H1 (cell line): ENCODE results near the gene MMP21. TPM values are rescaled to one million over a fixed set of nuclear protein-coding genes. Genes with fewer than 3 reads are reported as not detected.

Experiments used
- CTCF ChIA-PET: fragments of 300-600 bp; sonication (Branson Sonifier 250); formaldehyde crosslinking; loops from one replicate; lab custom pipeline; 2021; ENCODE audit not compliant: partially characterized antibody; lab: Charles Lee
- POLR2A ChIA-PET: fragments of 300-600 bp; sonication (Branson Sonifier 250); formaldehyde crosslinking; loops from one replicate; lab custom pipeline; 2021; ENCODE audit warnings: inconsistent platforms; ENCODE audit not compliant: partially characterized antibody; lab: Charles Lee
- DNase-seq, 2 experiments: peaks; one replicate each; pipeline versions ENCODE4 v3.0.0 to v3.0.0-alpha.2; 2010 to 2022; ENCODE audit warnings: low spot score in 2 of 2, low read depth in 1 of 2, mixed read lengths in 1 of 2
- FAIRE-seq: peaks from 2 replicates; lab custom pipeline; 2011; peaks lifted over from hg19 to GRCh38; lab: Jason Lieb, UNC
- H2AFZ ChIP-seq: 2 replicates; pipeline ENCODE4 v1.8.1; 2012; ENCODE audit warnings: low read length, inconsistent platforms
- H2AK5ac ChIP-seq: 2 replicates; pipeline ENCODE4 v1.6.1; 2013; ENCODE audit warnings: low read depth, low read length
- H2BK120ac ChIP-seq: replicated peaks from 2 replicates; pipeline ENCODE3; 2013; ENCODE audit warnings: low read depth, low read length, inconsistent platforms
- H2BK12ac ChIP-seq: 2 replicates; pipeline ENCODE4 v1.6.1; 2013; ENCODE audit warnings: low read depth, low read length
- H2BK15ac ChIP-seq: 2 replicates; pipeline ENCODE4 v1.6.1; 2013; ENCODE audit warnings: low read length
- H2BK20ac ChIP-seq: 2 replicates; pipeline ENCODE4 v1.6.1; 2013; ENCODE audit warnings: low read length
- H2BK5ac ChIP-seq: 2 replicates; pipeline ENCODE4 v1.6.1; 2013; ENCODE audit warnings: low read depth, low read length
- H3K14ac ChIP-seq: 2 replicates; pipeline ENCODE4 v1.6.1; 2013; ENCODE audit warnings: inconsistent platforms; ENCODE audit not compliant: insufficient read length
- H3K18ac ChIP-seq: 2 replicates; pipeline ENCODE4 v1.6.1; 2013; ENCODE audit warnings: low read length; ENCODE audit errors: extremely low read depth
- H3K23ac ChIP-seq: 2 replicates; pipeline ENCODE4 v1.6.1; 2013; ENCODE audit warnings: inconsistent platforms; ENCODE audit not compliant: insufficient read length
- H3K23me2 ChIP-seq: 2 replicates; pipeline ENCODE4 v1.6.1; 2013; ENCODE audit warnings: low read depth, low read length
- H3K27ac ChIP-seq: 2 replicates; pipeline ENCODE4 v1.6.1; 2011; ENCODE audit warnings: low read depth, low read length, inconsistent platforms
- H3K27me3 ChIP-seq, 4 experiments: replicated peaks in 1 of 4; 1 replicate in 1 of 4; 2 replicates in 3 of 4; pipeline versions ENCODE4 v1.6.1 to v1.8.1; 2011 to 2013; ENCODE audit warnings: low read length in 3 of 4, mild to moderate bottlenecking in 3 of 4, inconsistent platforms in 2 of 4, mixed read lengths in 2 of 4, moderate library complexity in 1 of 4; ENCODE audit not compliant: control insufficient read depth in 3 of 4, insufficient read depth in 3 of 4; ENCODE audit errors: extremely low read depth in 1 of 4
- H3K36me3 ChIP-seq, 4 experiments: 2 replicates each; pipeline versions ENCODE4 v1.6.1 to v1.8.1; 2011 to 2013; ENCODE audit warnings: mild to moderate bottlenecking in 4 of 4, low read length in 3 of 4, moderate library complexity in 2 of 4, control low read depth in 1 of 4, inconsistent platforms in 1 of 4; ENCODE audit not compliant: insufficient read depth in 4 of 4, control insufficient read depth in 2 of 4
- H3K4ac ChIP-seq: replicated peaks from 2 replicates; pipeline ENCODE3; 2013; ENCODE audit warnings: low read length, low read depth, mixed read lengths, inconsistent platforms; ENCODE audit not compliant: insufficient read length
- H3K4me1 ChIP-seq, 4 experiments: replicated peaks in 1 of 4; 1 replicate in 1 of 4; 2 replicates in 3 of 4; pipeline versions ENCODE4 v1.6.1 to v1.8.1; 2011 to 2013; ENCODE audit warnings: low read length in 3 of 4, inconsistent platforms in 2 of 4, mixed read lengths in 1 of 4; ENCODE audit not compliant: insufficient read depth in 4 of 4, control insufficient read depth in 3 of 4
- H3K4me2 ChIP-seq, 2 experiments: 2 replicates each; pipeline versions ENCODE4 v1.6.1 to v1.8.1; 2011 to 2013; ENCODE audit warnings: low read depth in 2 of 2, low read length in 2 of 2, control low read depth in 1 of 2, inconsistent platforms in 1 of 2, mild to moderate bottlenecking in 1 of 2; ENCODE audit not compliant: insufficient read depth in 1 of 2
- H3K4me3 ChIP-seq, 4 experiments: fragments of 200-600, 300-600 bp in 1 of 4; sonication (generic), shearing (Covaris generic), sonication (Bioruptor Twin) in 1 of 4; 2 replicates each; pipeline versions ENCODE4 v1.5.1 to v1.8.1; 2011 to 2016; ENCODE audit warnings: low read length in 4 of 4, low read depth in 3 of 4, control low read depth in 2 of 4, inconsistent platforms in 2 of 4, mild to moderate bottlenecking in 2 of 4, mixed read lengths in 1 of 4, moderate library complexity in 1 of 4; ENCODE audit not compliant: insufficient read depth in 2 of 4; ENCODE audit errors: extremely low read depth in 1 of 4
- H3K56ac ChIP-seq: replicated peaks from 2 replicates; pipeline ENCODE3; 2013; ENCODE audit warnings: low read depth, mild to moderate bottlenecking, mixed read lengths, low read length, inconsistent platforms; ENCODE audit not compliant: insufficient read length
- H3K79me1 ChIP-seq: 2 replicates; pipeline ENCODE4 v1.6.1; 2013; ENCODE audit warnings: low read depth, low read length, control low read depth
- H3K79me2 ChIP-seq, 2 experiments: 2 replicates each; pipeline versions ENCODE4 v1.6.1 to v1.8.1; 2012 to 2013; ENCODE audit warnings: low read length in 2 of 2, mild to moderate bottlenecking in 2 of 2, inconsistent platforms in 1 of 2; ENCODE audit not compliant: insufficient read depth in 2 of 2, control insufficient read depth in 1 of 2
- H3K9ac ChIP-seq, 4 experiments: replicated peaks in 1 of 4; 1 replicate in 1 of 4; 2 replicates in 3 of 4; pipeline versions ENCODE4 v1.6.1 to v1.8.1; 2011 to 2013; ENCODE audit warnings: low read depth in 3 of 4, low read length in 3 of 4, control low read depth in 2 of 4, mild to moderate bottlenecking in 2 of 4, moderate library complexity in 2 of 4, inconsistent platforms in 1 of 4; ENCODE audit errors: extremely low read depth in 1 of 4
- H3K9me3 ChIP-seq, 2 experiments: 2 replicates each; pipeline versions ENCODE4 v1.6.1 to v1.8.1; 2012 to 2013; ENCODE audit warnings: mild to moderate bottlenecking in 2 of 2, moderate library complexity in 2 of 2, control low read depth in 1 of 2, inconsistent platforms in 1 of 2, low read depth in 1 of 2, low read length in 1 of 2, mixed read lengths in 1 of 2; ENCODE audit not compliant: insufficient read depth in 2 of 2
- H4K20me1 ChIP-seq, 2 experiments: replicated peaks in 1 of 2; 2 replicates each; pipeline versions ENCODE3 to v1.8.1; 2011 to 2013; ENCODE audit warnings: inconsistent platforms in 2 of 2, low read length in 2 of 2, mild to moderate bottlenecking in 1 of 2; ENCODE audit not compliant: insufficient read depth in 2 of 2, control insufficient read depth in 1 of 2
- H4K5ac ChIP-seq: 2 replicates; pipeline ENCODE4 v1.6.1; 2013; ENCODE audit warnings: low read length, low read depth, mixed read lengths, inconsistent platforms; ENCODE audit not compliant: insufficient read length
- H4K8ac ChIP-seq: 2 replicates; pipeline ENCODE4 v1.8.0; 2013; ENCODE audit warnings: mild to moderate bottlenecking, moderate library complexity, low read length, inconsistent platforms; ENCODE audit not compliant: insufficient read depth; ENCODE audit errors: extremely low read depth
- H4K91ac ChIP-seq: replicated peaks from 2 replicates; pipeline ENCODE3; 2013; ENCODE audit warnings: low read length, mixed read lengths, inconsistent platforms; ENCODE audit not compliant: insufficient read length
- ASH2L ChIP-seq: fragments of 200-600, 300-600 bp; sonication (generic); IDR thresholded peaks from one replicate; pipeline ENCODE4 v1.7.1; 2017; ENCODE audit warnings: low read length
- CBX8 ChIP-seq: fragments of 300-800, 300-1000 bp; sonication (generic); IDR thresholded peaks from 2 replicates; pipeline ENCODE4 v1.7.1; 2016; ENCODE audit warnings: low read depth, low read length, borderline replicate concordance
- CHD1 ChIP-seq: IDR thresholded peaks from 2 replicates; pipeline ENCODE4 v1.6.1; 2012; ENCODE audit warnings: low read depth, low read length, improper control_type of control experiment
- CHD2 ChIP-seq: IDR thresholded peaks from 2 replicates; pipeline ENCODE4 v1.6.1; 2012; ENCODE audit warnings: low read length, improper control_type of control experiment
- CREB1 ChIP-seq: IDR thresholded peaks from 2 replicates; pipeline ENCODE4 v1.6.1; 2012; ENCODE audit warnings: inconsistent platforms
- CTCF ChIP-seq, 3 experiments: IDR thresholded peaks; 1 replicate in 2 of 3; 2 replicates in 1 of 3; pipeline versions ENCODE4 v1.5.1 to v1.6.1; 2011; ENCODE audit warnings: low read length in 3 of 3, mild to moderate bottlenecking in 3 of 3, inconsistent platforms in 2 of 3, low read depth in 1 of 3, moderate library complexity in 1 of 3; ENCODE audit not compliant: insufficient read depth in 1 of 3; ENCODE audit errors: control extremely low read depth in 1 of 3
- EGR1 ChIP-seq: IDR thresholded peaks from 2 replicates; pipeline ENCODE4 v1.6.1; 2011; ENCODE audit warnings: low read depth, low read length, borderline replicate concordance
- MAFK ChIP-seq: IDR thresholded peaks from 2 replicates; pipeline ENCODE4 v1.6.1; 2012; ENCODE audit warnings: low read depth, mild to moderate bottlenecking, improper control_type of control experiment, low read length
- RXRA ChIP-seq: IDR thresholded peaks from 2 replicates; pipeline ENCODE4 v1.6.1; 2011; ENCODE audit warnings: low read depth, mild to moderate bottlenecking, low read length, moderate library complexity; ENCODE audit not compliant: insufficient read depth
- SIRT6 ChIP-seq: IDR thresholded peaks from one replicate; pipeline ENCODE4 v1.7.1; 2012; ENCODE audit warnings: low read length, inconsistent platforms
- SUZ12 ChIP-seq: fragments of 200-600 bp; sonication (generic); IDR thresholded peaks from 2 replicates; pipeline ENCODE4 v1.6.1; 2012; ENCODE audit warnings: mild to moderate bottlenecking, inconsistent platforms, low read length, moderate library complexity, mixed read lengths
- TBP ChIP-seq: IDR thresholded peaks from 2 replicates; pipeline ENCODE4 v1.6.1; 2011; ENCODE audit warnings: low read depth, low read length, improper control_type of control experiment
- TCF12 ChIP-seq: IDR thresholded peaks from 2 replicates; pipeline ENCODE4 v1.6.1; 2011; ENCODE audit warnings: low read depth, mild to moderate bottlenecking, low read length
- WGBS, 2 experiments: shearing (Covaris generic) in 1 of 2; methylation state at CpG; one replicate each; pipeline versions ENCODE4 v1.1.6 to v1.1.7; 2013 to 2015; ENCODE audit warnings: low lambda C conversion rate in 2 of 2, mixed read lengths in 2 of 2, inconsistent platforms in 1 of 2, low coverage in 1 of 2, missing lambda C conversion rate in 1 of 2; ENCODE audit not compliant: insufficient replicate concordance in 2 of 2, insufficient coverage in 1 of 2, insufficient read length in 1 of 2; ENCODE audit errors: extremely low coverage in 1 of 2, missing lambda C conversion rate in 1 of 2; 5-methylcytosine and 5-hydroxymethylcytosine counted together
- polyA plus RNA-seq, 7 experiments: library from polyadenylated mRNA; depleted of rRNA in 3 of 7; stranded (reverse) in 5 of 7; unstranded in 2 of 7; fragments of >200 nt in 5 of 7; fragments of 200-250 nt in 2 of 7; gene quantifications; 1 replicate in 5 of 7; 2 replicates in 1 of 7; 4 replicates in 1 of 7; pipeline versions ENCODE4 v1.2.1 to v1.2.3, GENCODE V29; 2011 to 2013; ENCODE audit warnings: missing spikeins in 2 of 7, mixed read lengths in 2 of 7
- total RNA-seq: library from RNA; stranded (reverse); fragmentation: NEBNext Ultra II Directional; extraction: Animal tissue kit (Norgen Biotek cat#: 25700); gene quantifications from 2 replicates; pipeline ENCODE4 v1.2.1, GENCODE V29; 2021

Gene MMP21
- total and polyA plus RNA-seq, 2 of the 8 experiments (the other 6 are each of a cell fraction or from before 2014, with no cell fraction given) = not detected

- no peak overlapping the region for H2BK20ac ChIP-seq
- ChIA-PET CTCF (interaction anchor here (1.2 kb wide), 1 partner anchor 169 kb away, joined by 4 read pairs; no protein-coding TSS in a partner anchor), POLR2A (interaction anchor here (1.3 kb wide), 1 partner anchor 13 kb away, joined by 4 read pairs; no protein-coding TSS in a partner anchor)
- TF ChIP-seq SIRT6 (no peak), CHD2 (no peak), MAFK (no peak), CTCF (IDR thresholded peaks at IDR 0.05; ENCODE audit: control extremely low read depth in 1 of 3, insufficient read depth in 1 of 3, low read depth in 1 of 3, low read length in 3 of 3) (no peak), CREB1 (no peak), EGR1 (no peak), ASH2L (no peak), RXRA (no peak), TBP (no peak), TCF12 (no peak), SUZ12 (no peak), CBX8 (no peak), CHD1 (no peak)
Measured at GRCh38 chr10:125808047-125808446, 32.4 kb upstream of the MMP21 start.

More at GRCh38 chr10:125808047-125808446, 32.4 kb upstream of the MMP21 start:
- H3K18ac ChIP-seq = no peak overlapping the region
- no peaks in the 10 kb centered on the region for H3K27me3 ChIP-seq
- H3K4me3 ChIP-seq = no peak overlapping the region
- no peaks in the 10 kb centered on the region for H3K9me3 ChIP-seq
- H2BK12ac ChIP-seq = no peak overlapping the region
- no peak overlapping the region for H3K56ac ChIP-seq
- H3K4me2 ChIP-seq = no peak overlapping the region
- H4K20me1 ChIP-seq = peaks cover 0 to 2% of the 10 kb centered on the region in 2 experiments
- H4K8ac ChIP-seq = no peak overlapping the region
- DNase-seq (no peak), FAIRE-seq (no peak)
- H3K79me2 ChIP-seq = no peaks in the 10 kb centered on the region
- no peak overlapping the region for H3K4ac ChIP-seq
- H2AK5ac ChIP-seq = no peak overlapping the region
- H3K14ac ChIP-seq = no peak overlapping the region
- no peak overlapping the region for H2BK120ac ChIP-seq
- H4K5ac ChIP-seq = no peak overlapping the region
- WGBS, 2 experiments = 90% methylated on average over 1 of the region's 1 CpG; no CpG with 5 or more reads in 1 of the 2 experiments
- no peak overlapping the region for H2BK5ac ChIP-seq
- peaks cover 2 to 33% (median 22%) of the 10 kb centered on the region in 4 experiments; a peak in 6 of 8 replicates for H3K36me3 ChIP-seq
- H3K27ac ChIP-seq = no peak overlapping the region
- no peak overlapping the region for H4K91ac ChIP-seq
- H3K79me1 ChIP-seq = no peaks in the 10 kb centered on the region
- H3K23ac ChIP-seq = no peak overlapping the region
- no peaks in the 10 kb centered on the region for H3K23me2 ChIP-seq
- no peak overlapping the region for H3K9ac ChIP-seq
- no peak overlapping the region for H2AFZ ChIP-seq
- H2BK15ac ChIP-seq = no peak overlapping the region
- H3K4me1 ChIP-seq = peaks cover 0 to 5% (median 0%) of the 10 kb centered on the region in 4 experiments; a peak in 1 of 7 replicates
